HG03354 (cell line): ENCODE results near the gene STOX2.
"Not testable (repeated sequence)": the region's sequence is repeated elsewhere in the genome, so short reads cannot be mapped to it uniquely, and the experiment has no call there.

ENCODE experiments used
- ATAC-seq: cut with Tn5 transposase; IDR thresholded peaks from one replicate; pipeline ENCODE4 v1.9.1; 2021; ENCODE audit warnings: mild to moderate bottlenecking; ENCODE audit not compliant: unreplicated experiment, poor library complexity, severe bottlenecking

Gene STOX2

GRCh38 chr4:183932576-183932975 lies 27.5 kb downstream of the STOX2 start:
- no peak for ATAC-seq

- no peak for ATAC-seq
Measured at GRCh38 chr4:183934761-183935160, 29.7 kb downstream of the STOX2 start.

GRCh38 chr4:183935355-183936005 lies 30.4 kb downstream of the STOX2 start:
- no peak for ATAC-seq

- no peak for ATAC-seq
Measured at GRCh38 chr4:183936047-183936446, 30.9 kb downstream of the STOX2 start.

- no peak for ATAC-seq
Measured at GRCh38 chr4:183936574-183937345, 31.7 kb downstream of the STOX2 start.

GRCh38 chr4:183940864-183941263 lies 35.8 kb downstream of the STOX2 start:
- no peak for ATAC-seq

- no peak for ATAC-seq
Measured at GRCh38 chr4:183941964-183942363, 36.9 kb downstream of the STOX2 start.

GRCh38 chr4:183945741-183946140 lies 40.6 kb downstream of the STOX2 start:
- ATAC-seq = no peak

GRCh38 chr4:183950536-183950935 lies 45.4 kb downstream of the STOX2 start:
- no peak for ATAC-seq

GRCh38 chr4:183952652-183953051 lies 47.5 kb downstream of the STOX2 start:
- not testable (repeated sequence) for ATAC-seq

GRCh38 chr4:183959319-183960045 lies 54.4 kb downstream of the STOX2 start:
- no peak for ATAC-seq

GRCh38 chr4:183960046-183960420 lies 54.9 kb downstream of the STOX2 start:
- no peak for ATAC-seq

- no peak for ATAC-seq
Measured at GRCh38 chr4:183960962-183961541, 55.9 kb downstream of the STOX2 start.

GRCh38 chr4:183961795-183962194 lies 56.7 kb downstream of the STOX2 start:
- ATAC-seq = no peak

GRCh38 chr4:183962419-183962818 lies 57.3 kb downstream of the STOX2 start:
- no peak for ATAC-seq

- no peak for ATAC-seq
Measured at GRCh38 chr4:183966371-183966770, 61.3 kb downstream of the STOX2 start.

- ATAC-seq = no peak
Measured at GRCh38 chr4:183967266-183967665, 62.2 kb downstream of the STOX2 start.

GRCh38 chr4:183968502-183968901 lies 63.4 kb downstream of the STOX2 start:
- ATAC-seq = no peak

GRCh38 chr4:183968931-183969330 lies 63.8 kb downstream of the STOX2 start:
- ATAC-seq = no peak

- no peak for ATAC-seq
Measured at GRCh38 chr4:183969596-183969995, 64.5 kb downstream of the STOX2 start.
